HG02623 (cell line): ENCODE measurements around the gene CACNA1D.

Experiments
- ATAC-seq: cut with Tn5 transposase; IDR thresholded peaks from one replicate; pipeline ENCODE4 v1.9.1; 2021; ENCODE audit warnings: moderate library complexity; ENCODE audit not compliant: unreplicated experiment

CACNA1D gene

GRCh38 chr3:53775018-53775417 is 280.6 kb downstream of the CACNA1D start:
- no peak for ATAC-seq

GRCh38 chr3:53775834-53776251 is 281.4 kb downstream of the CACNA1D start:
- ATAC-seq = no peak

DNA sequence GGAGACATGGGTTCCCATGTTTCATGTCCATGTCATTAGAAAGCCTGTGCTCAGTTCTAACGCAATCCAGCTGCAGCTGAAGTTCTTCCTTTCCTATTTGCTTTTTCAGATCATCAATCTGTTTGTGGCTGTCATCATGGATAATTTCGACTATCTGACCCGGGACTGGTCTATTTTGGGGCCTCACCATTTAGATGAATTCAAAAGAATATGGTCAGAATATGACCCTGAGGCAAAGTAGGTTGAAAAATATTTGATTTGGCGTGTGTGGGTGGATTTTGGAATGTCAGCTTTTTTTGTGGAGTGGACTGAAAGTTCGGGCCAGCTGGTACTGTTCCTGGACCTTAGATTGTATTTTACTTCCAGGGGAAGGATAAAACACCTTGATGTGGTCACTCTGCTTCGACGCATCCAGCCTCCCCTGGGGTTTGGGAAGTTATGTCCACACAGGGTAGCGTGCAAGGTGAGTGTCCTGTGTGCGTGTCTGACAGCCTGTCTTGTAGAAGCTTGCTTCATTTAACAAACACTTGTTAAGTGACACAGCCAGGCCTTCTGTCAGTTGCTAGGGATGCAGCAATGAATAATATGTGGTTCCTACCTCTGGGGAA is 282.2 kb downstream of the CACNA1D start:
- ATAC-seq = no peak

- ATAC-seq = no peak
Measured at GRCh38 chr3:53777468-53777867, 283.1 kb downstream of the CACNA1D start.

DNA sequence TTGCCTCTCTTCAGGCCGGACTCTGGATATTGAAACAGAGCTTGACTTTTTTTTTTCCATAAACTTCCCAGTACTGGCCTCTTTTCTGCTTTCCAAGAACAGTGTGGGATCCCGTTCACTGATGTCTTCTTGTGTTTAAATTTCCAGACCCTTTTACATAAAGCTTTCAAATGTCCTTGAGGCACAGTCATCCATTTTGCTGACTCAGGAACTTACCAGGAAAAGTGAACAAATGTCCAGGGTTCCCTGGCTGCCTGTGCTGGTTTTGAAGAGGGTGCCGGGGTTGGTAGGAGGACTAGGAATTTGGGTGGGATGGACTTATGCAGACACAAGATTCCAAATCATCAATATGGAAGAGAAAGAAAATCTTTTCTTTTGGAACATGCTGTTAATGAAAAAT is 283.7 kb downstream of the CACNA1D start:
- no peak for ATAC-seq

DNA sequence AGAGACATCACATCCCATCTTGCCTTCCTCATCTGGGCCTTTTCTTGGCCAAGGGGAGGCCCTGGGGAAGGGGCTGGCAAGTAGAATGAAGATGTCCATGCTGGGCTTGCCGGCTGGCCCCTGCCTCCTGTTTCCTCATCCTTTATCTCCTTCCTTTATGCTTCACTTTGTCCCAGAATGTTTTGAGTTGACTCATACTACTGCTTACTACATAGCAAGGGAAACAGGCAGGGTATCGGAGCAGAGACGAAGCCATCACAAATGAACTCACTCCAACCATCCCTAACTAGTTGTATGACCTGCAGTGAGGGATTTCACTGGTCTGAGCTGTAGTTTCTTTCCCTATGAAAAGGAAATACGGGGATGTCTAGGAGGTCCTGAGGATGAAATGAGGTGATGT is 285.8 kb downstream of the CACNA1D start:
- ATAC-seq = no peak

- ATAC-seq = no peak
Measured at GRCh38 chr3:53780806-53781205, 286.4 kb downstream of the CACNA1D start.

DNA sequence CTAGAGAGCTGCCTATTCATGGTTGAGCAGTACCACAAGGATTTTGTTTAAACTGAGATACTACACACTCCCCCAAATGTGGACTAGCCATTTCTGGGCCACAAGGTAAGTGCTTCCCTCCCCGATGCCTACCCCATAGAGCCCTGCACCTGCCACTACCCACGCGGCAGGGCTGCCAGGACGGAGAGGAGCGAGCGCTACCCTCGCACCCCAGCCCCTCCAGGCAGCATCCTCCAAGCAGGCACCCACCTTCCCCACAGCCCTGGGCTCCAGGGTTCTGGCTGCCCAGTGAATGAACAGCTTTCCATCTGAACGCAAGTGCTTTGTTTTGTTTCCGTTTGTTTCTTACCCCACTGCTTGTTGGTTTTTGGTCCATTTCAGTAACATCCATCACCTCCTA is 292.6 kb downstream of the CACNA1D start:
- no peak for ATAC-seq

- no peak for ATAC-seq
Measured at GRCh38 chr3:53788038-53788437, 293.6 kb downstream of the CACNA1D start.

DNA sequence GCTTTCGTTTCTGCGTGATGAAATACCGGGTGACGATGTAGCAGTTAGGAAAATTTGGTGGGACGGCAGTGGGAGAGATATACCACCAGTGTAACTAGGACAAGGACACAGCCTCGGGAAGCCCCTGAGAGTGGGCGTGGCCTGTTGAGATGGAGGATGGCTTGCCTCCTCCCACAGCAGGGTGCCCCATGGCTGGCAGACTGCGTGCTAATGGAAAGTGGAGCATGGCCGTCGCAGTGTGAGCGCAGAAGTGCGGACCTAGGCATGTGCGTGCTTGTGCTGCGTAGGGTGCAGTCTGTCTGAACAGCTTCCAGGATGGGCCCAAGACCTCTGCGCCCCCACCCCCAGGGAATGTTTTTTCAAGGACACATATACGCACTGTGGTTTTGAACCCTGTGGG is 295.0 kb downstream of the CACNA1D start:
- ATAC-seq = no peak

DNA sequence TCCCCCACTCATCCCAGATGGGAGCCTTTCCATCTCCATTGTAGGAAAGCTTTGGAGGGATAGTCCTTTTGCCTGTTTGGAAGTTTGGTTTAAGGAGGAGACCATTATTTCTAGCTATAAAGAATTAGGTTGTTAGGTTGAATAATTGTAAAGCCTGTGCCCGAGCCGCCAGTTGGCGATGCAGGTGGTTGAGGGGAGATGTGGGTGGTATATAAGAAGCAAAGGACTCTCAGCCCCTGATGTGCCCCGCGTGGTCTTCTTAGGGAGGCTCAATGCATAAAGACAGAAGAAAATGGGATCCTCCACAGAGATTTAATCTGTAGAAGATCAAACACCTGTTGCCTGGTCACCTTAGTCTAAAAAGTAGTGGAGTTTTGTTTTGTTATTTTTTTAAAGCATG is 296.1 kb downstream of the CACNA1D start:
- ATAC-seq = no peak

- no peak for ATAC-seq
Measured at GRCh38 chr3:53791317-53791716, 296.9 kb downstream of the CACNA1D start.

DNA sequence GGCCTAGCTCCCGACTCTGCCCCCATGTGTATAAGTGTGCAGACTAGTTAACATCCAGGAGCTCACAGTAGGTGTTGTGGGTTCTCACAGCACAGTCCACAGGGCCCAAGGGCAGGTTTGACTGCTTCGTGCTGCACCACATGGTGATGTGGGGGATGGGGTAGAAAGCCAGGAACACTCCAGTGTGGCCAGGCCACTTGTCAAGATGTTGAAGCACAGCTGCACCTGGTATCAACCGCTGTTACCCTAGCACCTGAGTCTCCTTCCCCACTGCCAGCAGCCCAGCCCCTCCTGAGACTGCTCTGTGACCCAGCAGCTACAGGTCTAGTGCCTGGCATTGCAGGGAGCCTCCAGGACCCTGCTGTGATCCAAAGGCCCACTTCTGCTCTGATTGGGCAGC is 298.5 kb downstream of the CACNA1D start:
- no peak for ATAC-seq

DNA sequence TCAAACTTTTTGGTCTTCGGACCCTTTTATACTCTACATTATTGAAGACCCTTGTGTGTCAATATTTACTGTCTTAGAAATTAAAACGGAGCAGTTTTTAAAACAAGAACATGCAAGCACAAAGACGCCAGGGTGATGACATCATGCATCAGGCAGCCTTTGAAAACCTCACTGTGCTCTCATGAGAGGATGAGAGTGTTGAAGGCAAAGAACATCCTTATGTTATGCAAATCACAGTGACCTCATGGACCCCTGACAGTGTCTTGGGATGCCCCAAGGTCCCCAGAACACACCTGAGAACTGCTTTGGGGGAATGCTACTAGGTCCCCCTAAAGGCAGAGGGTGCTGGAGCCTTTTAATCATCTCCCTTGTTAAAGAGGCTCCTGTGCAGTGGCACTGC is 300.2 kb downstream of the CACNA1D start:
- no peak for ATAC-seq

DNA sequence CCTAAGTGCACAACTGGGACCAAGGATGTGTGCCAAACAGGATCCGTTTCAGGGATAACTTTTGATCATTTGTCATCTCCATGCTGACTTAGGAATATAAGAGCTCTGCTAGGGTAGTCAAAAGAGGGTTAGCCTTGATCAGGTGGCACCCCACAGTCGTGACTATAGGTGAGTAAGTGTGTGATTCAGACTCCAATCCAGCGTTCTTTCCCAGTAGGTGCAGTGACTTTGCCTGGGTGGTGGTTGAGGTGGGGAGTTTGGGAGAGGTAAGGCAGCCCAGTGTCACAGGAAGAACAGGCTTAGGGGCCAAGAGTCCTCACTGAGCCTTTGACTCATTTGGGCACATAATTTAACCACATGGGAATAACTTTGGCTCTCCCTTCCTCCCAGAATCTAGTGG is 300.8 kb downstream of the CACNA1D start:
- ATAC-seq = no peak

GRCh38 chr3:53795789-53796560 is 301.6 kb downstream of the CACNA1D start:
- no peak for ATAC-seq

- ATAC-seq = no peak
Measured at GRCh38 chr3:53798144-53798543, 303.7 kb downstream of the CACNA1D start.

DNA sequence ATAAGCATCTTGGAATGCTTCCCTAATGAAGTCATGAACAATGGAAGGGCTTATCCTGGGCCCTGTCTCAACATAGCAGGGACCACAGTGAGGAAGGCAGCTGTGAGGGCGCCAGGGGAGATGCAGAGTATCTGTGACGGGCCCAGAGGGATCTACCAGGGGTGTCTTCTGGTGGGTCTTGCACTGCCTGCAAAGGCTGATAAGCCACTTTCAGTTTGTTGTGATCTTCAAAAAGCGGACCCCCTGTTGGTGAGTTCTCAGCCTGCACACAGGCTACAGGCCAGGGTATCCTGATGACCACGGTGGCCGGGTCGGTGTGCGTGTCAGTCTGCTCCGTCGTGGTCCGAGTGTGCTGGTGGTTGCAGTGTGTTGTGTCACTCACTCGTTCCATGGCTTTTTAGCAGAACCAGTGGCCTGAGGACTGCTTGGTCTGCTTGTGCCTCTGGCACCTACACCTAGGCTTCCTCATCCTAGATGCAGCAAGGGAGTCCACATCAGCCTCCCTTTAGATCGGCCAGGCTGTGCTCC is 305.0 kb downstream of the CACNA1D start:
- ATAC-seq = no peak

DNA sequence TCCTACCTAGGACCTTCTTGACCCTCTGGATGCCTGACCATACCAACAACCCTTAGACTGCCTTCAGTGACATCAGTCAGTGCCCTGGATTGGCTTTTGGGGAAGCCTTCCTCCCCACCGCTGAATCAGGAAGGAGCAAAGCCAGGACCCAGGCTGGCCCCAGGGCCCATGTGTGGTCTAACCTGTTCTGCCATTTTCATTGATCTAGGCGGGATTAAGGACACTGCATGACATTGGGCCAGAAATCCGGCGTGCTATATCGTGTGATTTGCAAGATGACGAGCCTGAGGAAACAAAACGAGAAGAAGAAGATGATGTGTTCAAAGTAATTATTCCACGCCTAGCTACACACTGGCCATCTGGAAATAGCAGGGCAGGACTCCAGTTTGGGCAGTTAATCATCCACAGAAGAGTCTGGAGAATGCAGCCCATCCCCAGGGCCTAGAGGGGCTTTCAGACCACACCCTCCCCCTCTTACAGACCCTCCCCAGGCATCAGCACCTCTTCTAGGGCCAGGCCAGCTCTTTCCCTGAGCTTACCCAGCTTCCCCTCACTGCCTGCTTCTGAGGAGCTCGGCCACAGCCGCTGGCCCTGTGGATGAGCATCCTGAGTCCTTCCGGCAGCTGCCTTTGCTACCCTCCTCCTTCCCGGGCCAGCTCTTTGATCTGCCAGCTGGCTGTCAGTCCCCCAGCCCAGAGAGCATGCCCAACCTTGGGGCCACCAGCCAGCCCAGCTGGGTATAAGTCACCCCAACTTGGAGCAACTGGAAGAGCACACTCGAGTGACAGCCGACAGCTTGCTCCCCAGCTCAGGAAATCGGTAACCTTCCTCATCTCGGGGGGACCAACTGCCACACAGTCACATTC is 305.9 kb downstream of the CACNA1D start:
- no peak for ATAC-seq

DNA sequence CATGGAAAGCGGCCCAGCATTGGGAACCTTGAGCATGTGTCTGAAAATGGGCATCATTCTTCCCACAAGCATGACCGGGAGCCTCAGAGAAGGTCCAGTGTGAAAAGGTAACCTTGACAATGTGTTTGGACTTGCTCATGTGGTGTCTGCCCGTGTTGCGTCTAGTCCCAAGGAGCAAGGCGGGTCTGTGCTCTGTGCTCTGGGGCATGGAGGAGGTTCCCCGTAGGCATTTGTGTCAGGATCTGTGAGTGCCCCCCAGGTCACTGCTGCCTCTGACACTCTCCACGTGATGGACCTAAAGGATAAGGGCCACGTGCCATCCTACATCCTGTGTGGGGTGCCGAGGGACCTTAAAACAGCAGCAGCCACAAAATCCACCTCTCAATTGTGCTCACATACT is 306.9 kb downstream of the CACNA1D start:
- no peak for ATAC-seq

GRCh38 chr3:53802256-53802880 is 308.0 kb downstream of the CACNA1D start:
- no peak for ATAC-seq
